Testis (tissue), 3 donors: Measurements from ENCODE around the gene ST8SIA1. TPM values are rescaled to one million over a fixed set of nuclear protein-coding genes. Genes with fewer than 3 reads are reported as not detected.

Experiments used
- DNase-seq: peaks from one replicate; pipeline ENCODE4 v3.0.0-alpha.2; 2019
- H3K27ac ChIP-seq, 2 donors: fragments of 200-600 bp; sonication (generic); one replicate each; pipeline ENCODE4 v1.5.1; 2019
- H3K27me3 ChIP-seq: fragments of 200-600 bp; sonication (generic); one replicate; pipeline ENCODE4 v1.5.1; 2019
- H3K36me3 ChIP-seq: fragments of 200-600 bp; sonication (generic); one replicate; pipeline ENCODE4 v1.5.1; 2017; ENCODE audit warnings: low read depth; ENCODE audit errors: missing control alignments
- H3K4me1 ChIP-seq: fragments of 200-600 bp; sonication (generic); one replicate; pipeline ENCODE4 v1.5.1; 2019
- H3K4me3 ChIP-seq, 2 donors: fragments of 200-600 bp; sonication (generic); one replicate each; pipeline ENCODE4 v1.5.1; 2017 to 2019
- H3K9me3 ChIP-seq: fragments of 200-600 bp; sonication (generic); one replicate; pipeline ENCODE4 v1.5.1; 2017
- POLR2A ChIP-seq: fragments of 450-650 bp; IDR thresholded peaks from one replicate; pipeline ENCODE4 v1.6.1; 2017; ENCODE audit warnings: antibody characterized with exemption, mild to moderate bottlenecking, moderate library complexity
- WGBS, 2 donors: methylation state at CpG; one replicate each; pipeline ENCODE4 v1.1.5; 2018; 5-methylcytosine and 5-hydroxymethylcytosine counted together
- intact Hi-C: fragments of 100-400 bp; cut with DNase I; formaldehyde crosslinking; loops from one replicate; pipeline ENCODE4 v1.15.1; 2023; ENCODE audit warnings: low total_unique reads
- polyA plus RNA-seq: library from polyadenylated mRNA; stranded (reverse); fragments of 350-450 nt; fragmentation: Illumina TruSeq; extraction: RNeasy Lipid Tissue Mini Kit (QIAGEN cat#74804); gene quantifications from one replicate; pipeline ENCODE4 v1.2.3, GENCODE V29; 2014; ENCODE audit warnings: low read depth, low replicate concordance; ENCODE audit not compliant: insufficient read depth
- total RNA-seq, 2 donors: library from RNA; depleted of rRNA; stranded (reverse); fragments of >200 nt; gene quantifications; one replicate each; pipeline ENCODE4 v1.2.3, GENCODE V29; 2016
- TF ChIP-seq, protein P1 (sequence below), 3 experiments: fragments of 450-650 bp in 2 of 3; fragments of 200-600 bp in 1 of 3; sonication (generic) in 1 of 3; IDR thresholded peaks; one replicate each; pipeline ENCODE4 v1.5.1; 2016 to 2019; ENCODE audit warnings: antibody characterized with exemption in 3 of 3, mild to moderate bottlenecking in 2 of 3, moderate library complexity in 1 of 3

Gene ST8SIA1
- total and polyA plus RNA-seq, 3 donors from 2014 or later = 6.5 to 13.6 (median 12.0) TPM

DNA sequence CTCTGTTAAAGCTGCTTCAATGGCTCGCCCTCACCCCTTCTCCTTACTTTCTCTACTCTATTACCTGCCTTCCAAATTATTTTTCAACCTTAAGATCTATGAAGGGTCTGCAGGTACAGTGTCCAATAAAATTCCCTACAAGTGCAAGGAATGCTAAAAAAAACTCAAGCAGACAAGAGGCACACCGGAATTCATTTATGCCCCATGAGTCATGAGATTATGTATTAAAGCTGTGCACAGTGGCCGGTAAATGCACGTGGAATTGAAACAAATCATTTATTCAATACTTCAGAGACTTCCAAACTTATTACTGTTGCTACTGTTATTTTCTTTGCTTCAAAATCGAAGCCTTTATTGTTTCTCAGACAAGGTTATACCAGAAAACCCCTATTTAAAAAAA is 68.4 kb downstream of the ST8SIA1 start:
- H3K4me3 ChIP-seq = no peak overlapping the region
- peaks cover 3% of the 10 kb centered on the region for H3K4me1 ChIP-seq
- DNase-seq = no peak
- TF ChIP-seq, protein P1, sequence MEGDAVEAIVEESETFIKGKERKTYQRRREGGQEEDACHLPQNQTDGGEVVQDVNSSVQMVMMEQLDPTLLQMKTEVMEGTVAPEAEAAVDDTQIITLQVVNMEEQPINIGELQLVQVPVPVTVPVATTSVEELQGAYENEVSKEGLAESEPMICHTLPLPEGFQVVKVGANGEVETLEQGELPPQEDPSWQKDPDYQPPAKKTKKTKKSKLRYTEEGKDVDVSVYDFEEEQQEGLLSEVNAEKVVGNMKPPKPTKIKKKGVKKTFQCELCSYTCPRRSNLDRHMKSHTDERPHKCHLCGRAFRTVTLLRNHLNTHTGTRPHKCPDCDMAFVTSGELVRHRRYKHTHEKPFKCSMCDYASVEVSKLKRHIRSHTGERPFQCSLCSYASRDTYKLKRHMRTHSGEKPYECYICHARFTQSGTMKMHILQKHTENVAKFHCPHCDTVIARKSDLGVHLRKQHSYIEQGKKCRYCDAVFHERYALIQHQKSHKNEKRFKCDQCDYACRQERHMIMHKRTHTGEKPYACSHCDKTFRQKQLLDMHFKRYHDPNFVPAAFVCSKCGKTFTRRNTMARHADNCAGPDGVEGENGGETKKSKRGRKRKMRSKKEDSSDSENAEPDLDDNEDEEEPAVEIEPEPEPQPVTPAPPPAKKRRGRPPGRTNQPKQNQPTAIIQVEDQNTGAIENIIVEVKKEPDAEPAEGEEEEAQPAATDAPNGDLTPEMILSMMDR (IDR thresholded peaks at IDR 0.05) = no peak
- no peak for TF ChIP-seq POLR2A
- H3K27ac ChIP-seq = no peak overlapping the region
- no peaks in the 10 kb centered on the region for H3K36me3 ChIP-seq
- H3K9me3 ChIP-seq = no peaks in the 10 kb centered on the region
- intact Hi-C loops = no loop called here
- no peaks in the 10 kb centered on the region for H3K27me3 ChIP-seq
- 94 to 96% methylated on average over 5 of the region's 5 CpGs for WGBS, 2 donors

DNA sequence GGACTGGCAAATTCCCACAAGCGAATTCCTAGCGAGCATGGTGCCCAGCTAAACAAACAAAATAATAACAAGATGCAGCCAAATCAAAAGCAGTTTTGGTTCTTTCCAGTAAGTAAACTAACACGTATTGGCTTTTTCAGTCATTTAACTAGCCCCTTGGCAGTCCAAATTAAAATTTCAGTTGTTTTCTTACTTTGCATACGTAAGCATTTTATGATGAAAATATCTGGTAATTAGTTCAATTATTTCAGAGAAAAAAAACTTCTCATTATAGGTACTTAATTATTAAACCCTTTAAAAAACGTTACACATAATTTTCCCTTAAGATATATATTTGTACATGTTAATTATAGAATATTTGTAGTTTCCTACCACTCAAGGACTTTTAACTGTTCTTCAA is 70.1 kb downstream of the ST8SIA1 start:
- TF ChIP-seq POLR2A = no peak
- TF ChIP-seq, protein P1 (IDR thresholded peaks at IDR 0.05) = no peak
- Histone ChIP-seq H3K27me3 (no peaks in the 10 kb centered on the region), H3K9me3 (no peaks in the 10 kb centered on the region), H3K36me3 (no peaks in the 10 kb centered on the region), H3K4me1 (peaks cover 3% of the 10 kb centered on the region), H3K4me3 (no peak overlapping the region), H3K27ac (no peak overlapping the region)
- 73 to 75% methylated on average over 5 of the region's 5 CpGs for WGBS, 2 donors
- no peak for DNase-seq
- intact Hi-C loops = no loop called here

DNA sequence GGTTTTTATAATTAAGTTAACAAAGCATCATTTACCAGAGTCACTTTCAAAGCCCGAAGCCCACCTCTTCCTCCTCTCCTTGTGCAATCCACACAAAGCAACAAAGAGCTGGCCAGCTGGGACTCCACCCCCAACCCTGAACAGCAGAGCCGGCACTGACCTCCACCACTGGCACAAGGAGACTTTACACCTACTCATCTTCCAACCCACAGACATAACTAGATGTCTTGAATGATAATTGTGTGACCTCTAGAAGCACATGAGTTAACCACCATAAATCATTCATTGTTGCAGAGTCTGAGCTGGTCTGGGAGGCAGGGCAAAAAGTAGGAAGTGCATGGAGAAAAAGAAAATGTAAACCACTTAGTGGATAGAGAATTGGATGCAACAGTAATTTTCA is 72.2 kb downstream of the ST8SIA1 start:
- Histone ChIP-seq H3K36me3 (no peaks in the 10 kb centered on the region), H3K27ac (no peak overlapping the region), H3K4me3 (no peak overlapping the region), H3K27me3 (no peaks in the 10 kb centered on the region), H3K9me3 (no peaks in the 10 kb centered on the region), H3K4me1 (peaks cover 3% of the 10 kb centered on the region)
- TF ChIP-seq POLR2A = no peak
- TF ChIP-seq, protein P1 (IDR thresholded peaks at IDR 0.05) = no peak
- DNase-seq = no peak
- intact Hi-C loops = no loop called here
- 41 to 49% methylated on average over 2 of the region's 2 CpGs for WGBS, 2 donors

DNA sequence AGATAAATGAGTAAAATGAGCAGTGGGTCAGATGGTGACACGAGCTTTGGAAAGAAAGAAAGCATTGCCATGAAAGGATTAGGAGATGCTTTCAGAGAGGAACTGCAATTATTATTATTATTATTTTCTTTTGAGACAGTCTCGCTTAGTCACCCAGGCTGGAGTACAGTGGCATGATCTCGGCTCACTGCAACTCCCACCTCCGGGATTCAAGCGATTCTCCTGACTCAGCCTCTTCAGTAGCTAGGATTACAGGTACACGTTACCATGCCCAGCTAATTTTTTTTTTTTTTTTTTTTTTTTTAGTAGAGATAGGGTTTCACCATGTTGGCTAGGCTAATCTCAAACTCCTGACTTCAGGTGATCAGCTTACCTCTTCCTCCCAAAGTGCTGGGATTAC is 77.4 kb downstream of the ST8SIA1 start:
- WGBS, 2 donors = 83 to 91% methylated on average over 6 of the region's 6 CpGs
- no peak for TF ChIP-seq POLR2A
- TF ChIP-seq, protein P1 (IDR thresholded peaks at IDR 0.05) = no peak
- H3K27me3 ChIP-seq = no peaks in the 10 kb centered on the region
- H3K4me1 ChIP-seq = no peaks in the 10 kb centered on the region
- H3K36me3 ChIP-seq = no peaks in the 10 kb centered on the region
- H3K9me3 ChIP-seq = no peaks in the 10 kb centered on the region
- intact Hi-C loops = no loop called here
- no peak overlapping the region for H3K27ac ChIP-seq
- no peak for DNase-seq
- no peak overlapping the region for H3K4me3 ChIP-seq

DNA sequence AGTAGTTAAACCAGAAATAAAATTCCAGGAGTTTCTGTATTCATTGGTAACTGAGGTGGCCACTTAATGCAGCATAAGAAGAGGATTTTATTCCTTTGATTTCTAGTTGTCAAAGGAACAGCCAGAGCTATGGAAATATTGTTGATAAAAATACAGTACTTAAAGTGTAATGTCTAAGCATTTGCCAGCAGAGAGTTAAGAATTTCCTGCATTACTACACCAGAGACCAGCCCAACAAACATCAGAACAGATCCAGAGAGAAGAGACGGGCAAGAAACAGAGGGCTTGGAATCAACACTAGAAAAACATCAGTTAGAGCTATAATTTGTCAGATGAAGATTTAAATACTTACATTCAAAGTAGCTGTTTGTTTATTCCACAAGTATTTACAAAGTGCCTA is 77.9 kb downstream of the ST8SIA1 start:
- H3K4me3 ChIP-seq = no peak overlapping the region
- WGBS, 2 donors = 48 to 49% methylated on average over 1 of the region's 1 CpG
- no peaks in the 10 kb centered on the region for H3K4me1 ChIP-seq
- H3K27ac ChIP-seq = no peak overlapping the region
- TF ChIP-seq, protein P1 (IDR thresholded peaks at IDR 0.05) = no peak
- TF ChIP-seq POLR2A = no peak
- no peak for DNase-seq
- no peaks in the 10 kb centered on the region for H3K9me3 ChIP-seq
- H3K27me3 ChIP-seq = no peaks in the 10 kb centered on the region
- H3K36me3 ChIP-seq = no peaks in the 10 kb centered on the region
- intact Hi-C loops = no loop called here
